ENCODE data around the gene SRP9.

The SRP9 gene, protein sequence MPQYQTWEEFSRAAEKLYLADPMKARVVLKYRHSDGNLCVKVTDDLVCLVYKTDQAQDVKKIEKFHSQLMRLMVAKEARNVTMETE

DNA sequence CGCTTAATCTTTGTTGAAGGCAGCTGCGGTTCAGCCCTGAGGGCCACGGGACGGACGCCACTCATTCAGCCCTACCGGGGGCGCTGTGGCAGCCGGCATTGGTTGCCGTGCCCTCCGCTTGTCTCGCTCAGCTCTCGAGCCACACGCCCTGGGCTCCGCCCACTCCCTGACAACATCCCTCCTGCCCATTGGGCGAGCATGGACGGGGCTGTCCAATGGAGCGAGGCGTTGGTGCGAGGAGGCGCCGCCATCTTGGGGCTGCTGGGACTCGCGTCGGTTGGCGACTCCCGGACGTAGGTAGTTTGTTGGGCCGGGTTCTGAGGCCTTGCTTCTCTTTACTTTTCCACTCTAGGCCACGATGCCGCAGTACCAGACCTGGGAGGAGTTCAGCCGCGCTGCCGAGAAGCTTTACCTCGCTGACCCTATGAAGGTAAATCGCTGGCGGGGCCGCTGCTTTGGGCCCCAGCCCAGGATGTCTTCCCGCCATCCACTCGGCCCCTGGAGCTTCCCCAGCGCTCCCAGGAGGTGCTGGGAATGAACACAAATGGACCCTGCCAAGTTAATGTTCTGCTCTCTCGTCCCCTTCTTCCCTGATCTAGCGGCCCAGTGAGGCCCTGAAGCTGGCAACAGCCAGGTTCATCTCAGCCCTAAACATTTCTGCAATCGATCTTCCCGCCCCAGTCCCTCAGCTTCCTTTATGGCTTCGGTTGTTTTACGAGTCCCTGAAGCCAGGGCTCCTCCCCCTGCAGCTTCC lies at the start of gene SRP9:
TSS of gene SRP9 (plus strand) at position 244 of the 754 bp plus-strand sequence. CDS start at position 359, 115 bp downstream.
- Mint-ChIP-seq H3K36me3 (peaks cover 11% of the 10 kb centered on the region), H3K9me3 (no peaks in the 10 kb centered on the region), H3K27me3 (no peaks in the 10 kb centered on the region), H3K4me3 (no peak within 1 kb of the TSS), H3K27ac (no peak within 1 kb of the TSS), H3K4me1 (peaks cover 54% of the 10 kb centered on the region)

- H3K27ac Mint-ChIP-seq: no peak overlapping the region
- H3K4me3 Mint-ChIP-seq: no peak overlapping the region
- H3K27me3 Mint-ChIP-seq: no peaks in the 10 kb centered on the region
- no peaks in the 10 kb centered on the region for H3K4me1 Mint-ChIP-seq
- H3K9me3 Mint-ChIP-seq: no peaks in the 10 kb centered on the region
- no peaks in the 10 kb centered on the region for H3K36me3 Mint-ChIP-seq
Observed at GRCh38 chr1:225731491-225731890, 46.1 kb upstream of the SRP9 start.

DNA sequence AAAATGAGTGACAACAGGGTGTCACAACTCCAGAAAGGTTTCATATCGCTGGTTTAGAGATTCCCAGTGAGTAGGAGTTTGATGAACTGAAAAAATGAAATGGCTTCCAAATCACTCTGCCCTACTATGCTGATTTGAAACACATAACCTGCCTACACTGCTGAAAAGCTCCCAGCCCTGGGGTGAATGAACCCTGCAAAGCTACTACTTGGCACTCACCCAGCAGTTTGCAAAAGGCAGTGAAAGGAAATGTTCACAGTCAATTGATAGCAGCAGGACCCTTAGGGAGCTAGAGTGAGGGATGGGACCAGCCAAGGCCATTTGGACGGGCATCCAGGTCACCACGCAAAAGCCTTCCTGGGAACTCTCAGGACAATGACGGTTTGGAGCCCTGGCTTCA lies 44.4 kb upstream of the SRP9 start:
- H3K27ac Mint-ChIP-seq: no peak overlapping the region
- H3K27me3 Mint-ChIP-seq: no peaks in the 10 kb centered on the region
- H3K4me1 Mint-ChIP-seq: no peaks in the 10 kb centered on the region
- H3K4me3 Mint-ChIP-seq: no peak overlapping the region
- H3K9me3 Mint-ChIP-seq: no peaks in the 10 kb centered on the region
- H3K36me3 Mint-ChIP-seq: no peaks in the 10 kb centered on the region

GRCh38 chr1:225735252-225736149 lies 42.1 kb upstream of the SRP9 start:
- Mint-ChIP-seq H3K4me3 (no peak overlapping the region), H3K36me3 (no peaks in the 10 kb centered on the region), H3K9me3 (no peaks in the 10 kb centered on the region), H3K4me1 (no peaks in the 10 kb centered on the region), H3K27me3 (no peaks in the 10 kb centered on the region), H3K27ac (no peak overlapping the region)

- no peak overlapping the region for H3K27ac Mint-ChIP-seq
- H3K27me3 Mint-ChIP-seq: no peaks in the 10 kb centered on the region
- H3K36me3 Mint-ChIP-seq: no peaks in the 10 kb centered on the region
- H3K9me3 Mint-ChIP-seq: no peaks in the 10 kb centered on the region
- H3K4me3 Mint-ChIP-seq: no peak overlapping the region
- no peaks in the 10 kb centered on the region for H3K4me1 Mint-ChIP-seq
Observed at GRCh38 chr1:225736437-225737098, 41.1 kb upstream of the SRP9 start.

GRCh38 chr1:225737161-225737560 lies 40.5 kb upstream of the SRP9 start:
- Mint-ChIP-seq H3K9me3 (no peaks in the 10 kb centered on the region), H3K27ac (no peak overlapping the region), H3K4me3 (no peak overlapping the region), H3K36me3 (no peaks in the 10 kb centered on the region), H3K27me3 (no peaks in the 10 kb centered on the region), H3K4me1 (no peaks in the 10 kb centered on the region)

GRCh38 chr1:225737866-225738265 lies 39.8 kb upstream of the SRP9 start:
- no peaks in the 10 kb centered on the region for H3K9me3 Mint-ChIP-seq
- H3K36me3 Mint-ChIP-seq: no peaks in the 10 kb centered on the region
- H3K27me3 Mint-ChIP-seq: no peaks in the 10 kb centered on the region
- H3K27ac Mint-ChIP-seq: no peak overlapping the region
- no peak overlapping the region for H3K4me3 Mint-ChIP-seq
- H3K4me1 Mint-ChIP-seq: no peaks in the 10 kb centered on the region

- H3K9me3 Mint-ChIP-seq: no peaks in the 10 kb centered on the region
- no peaks in the 10 kb centered on the region for H3K27me3 Mint-ChIP-seq
- H3K27ac Mint-ChIP-seq: no peak overlapping the region
- H3K36me3 Mint-ChIP-seq: no peaks in the 10 kb centered on the region
- no peaks in the 10 kb centered on the region for H3K4me1 Mint-ChIP-seq
- H3K4me3 Mint-ChIP-seq: no peak overlapping the region
Observed at GRCh38 chr1:225738763-225739162, 38.9 kb upstream of the SRP9 start.

- H3K9me3 Mint-ChIP-seq: no peaks in the 10 kb centered on the region
- no peaks in the 10 kb centered on the region for H3K36me3 Mint-ChIP-seq
- no peaks in the 10 kb centered on the region for H3K27me3 Mint-ChIP-seq
- no peak overlapping the region for H3K4me3 Mint-ChIP-seq
- H3K27ac Mint-ChIP-seq: no peak overlapping the region
- no peaks in the 10 kb centered on the region for H3K4me1 Mint-ChIP-seq
Observed at GRCh38 chr1:225739542-225740107, 38.0 kb upstream of the SRP9 start.

DNA sequence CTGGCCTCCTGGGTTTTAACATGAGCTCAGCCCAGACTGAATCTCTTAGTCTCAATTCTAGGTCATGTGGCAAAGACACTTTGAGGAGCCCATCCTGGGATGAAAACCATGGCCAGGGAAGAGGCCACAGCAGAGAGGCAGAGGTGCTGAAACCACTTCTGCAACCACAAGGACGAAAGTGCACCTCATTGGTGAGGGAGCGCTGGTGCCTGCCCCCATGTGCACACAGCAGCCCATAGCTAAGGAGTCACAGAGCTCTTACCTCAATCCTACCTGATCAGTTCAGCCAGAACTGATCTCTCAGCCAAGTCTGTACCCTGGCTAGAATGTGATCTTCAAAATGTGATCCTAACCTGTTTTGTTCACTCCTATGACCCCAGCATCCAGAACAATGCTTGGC lies 32.9 kb upstream of the SRP9 start:
- no peak overlapping the region for H3K4me3 Mint-ChIP-seq
- no peaks in the 10 kb centered on the region for H3K4me1 Mint-ChIP-seq
- no peaks in the 10 kb centered on the region for H3K9me3 Mint-ChIP-seq
- H3K27me3 Mint-ChIP-seq: no peaks in the 10 kb centered on the region
- H3K36me3 Mint-ChIP-seq: no peaks in the 10 kb centered on the region
- H3K27ac Mint-ChIP-seq: no peak overlapping the region

- Mint-ChIP-seq H3K4me1 (no peaks in the 10 kb centered on the region), H3K4me3 (no peak overlapping the region), H3K36me3 (no peaks in the 10 kb centered on the region), H3K27ac (no peak overlapping the region), H3K27me3 (no peaks in the 10 kb centered on the region), H3K9me3 (no peaks in the 10 kb centered on the region)
Observed at GRCh38 chr1:225745273-225745672, 32.4 kb upstream of the SRP9 start.

DNA sequence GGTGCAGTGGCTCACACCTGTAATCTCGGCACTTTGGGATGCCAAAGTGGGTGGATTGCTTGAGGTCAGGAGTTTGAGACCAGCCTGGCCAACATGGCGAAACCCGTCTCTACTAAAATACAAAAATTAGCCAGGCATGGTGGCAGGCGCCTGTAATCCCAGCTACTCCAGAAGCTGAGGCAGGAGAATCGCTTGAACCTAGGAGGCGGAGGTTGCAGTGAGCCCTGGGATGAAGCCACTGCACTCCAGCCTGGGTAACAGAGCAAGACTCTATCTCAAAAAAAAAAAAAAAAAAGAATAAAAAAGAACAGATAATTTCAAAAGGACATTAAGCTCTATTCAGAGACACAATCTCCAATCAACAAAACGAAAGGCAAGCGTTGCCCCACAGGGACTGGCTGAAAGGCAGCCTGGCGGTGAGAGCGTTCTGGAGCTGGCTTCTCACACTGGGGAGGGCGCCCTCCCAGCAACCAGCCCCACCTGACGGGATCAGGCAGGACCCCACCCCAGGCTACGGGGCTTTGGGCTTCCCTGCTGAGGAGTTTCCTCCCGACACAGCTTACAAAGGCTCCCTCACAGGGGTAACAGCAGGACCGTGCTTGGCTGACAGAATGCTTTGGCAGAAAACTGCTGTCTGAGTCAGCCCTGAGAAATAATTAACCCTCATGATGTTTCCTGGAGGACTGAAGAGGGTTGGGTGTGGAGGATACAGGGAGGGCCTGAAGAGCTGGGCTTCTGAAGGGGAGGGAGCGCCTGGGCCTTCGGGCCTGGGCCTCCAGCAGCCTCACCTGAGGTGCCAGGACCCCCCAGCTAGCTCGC lies 31.1 kb upstream of the SRP9 start:
- Mint-ChIP-seq H3K9me3 (no peaks in the 10 kb centered on the region), H3K27me3 (no peaks in the 10 kb centered on the region), H3K27ac (no peak overlapping the region), H3K4me1 (no peaks in the 10 kb centered on the region), H3K4me3 (no peak overlapping the region), H3K36me3 (no peaks in the 10 kb centered on the region)

- Mint-ChIP-seq H3K27ac (no peak overlapping the region), H3K36me3 (no peaks in the 10 kb centered on the region), H3K4me1 (no peaks in the 10 kb centered on the region), H3K4me3 (no peak overlapping the region), H3K27me3 (no peaks in the 10 kb centered on the region), H3K9me3 (no peaks in the 10 kb centered on the region)
Observed at GRCh38 chr1:225747566-225747965, 30.1 kb upstream of the SRP9 start.

- no peaks in the 10 kb centered on the region for H3K9me3 Mint-ChIP-seq
- no peaks in the 10 kb centered on the region for H3K27me3 Mint-ChIP-seq
- H3K4me3 Mint-ChIP-seq: no peak overlapping the region
- H3K36me3 Mint-ChIP-seq: no peaks in the 10 kb centered on the region
- no peaks in the 10 kb centered on the region for H3K4me1 Mint-ChIP-seq
- H3K27ac Mint-ChIP-seq: no peak overlapping the region
Observed at GRCh38 chr1:225748529-225748928, 29.1 kb upstream of the SRP9 start.

- Mint-ChIP-seq H3K27me3 (no peaks in the 10 kb centered on the region), H3K4me3 (no peak overlapping the region), H3K27ac (no peak overlapping the region), H3K4me1 (no peaks in the 10 kb centered on the region), H3K36me3 (no peaks in the 10 kb centered on the region), H3K9me3 (no peaks in the 10 kb centered on the region)
Observed at GRCh38 chr1:225749706-225750105, 27.9 kb upstream of the SRP9 start.
